ENCODE data around the gene RAB20. TPM values are rescaled to one million over a fixed set of nuclear protein-coding genes. Genes with fewer than 3 reads are reported as not detected.
"Not testable (repeated sequence)": the region's sequence is repeated elsewhere in the genome, so short reads cannot be mapped to it uniquely, and the experiment has no call there.

RAB20 gene, protein sequence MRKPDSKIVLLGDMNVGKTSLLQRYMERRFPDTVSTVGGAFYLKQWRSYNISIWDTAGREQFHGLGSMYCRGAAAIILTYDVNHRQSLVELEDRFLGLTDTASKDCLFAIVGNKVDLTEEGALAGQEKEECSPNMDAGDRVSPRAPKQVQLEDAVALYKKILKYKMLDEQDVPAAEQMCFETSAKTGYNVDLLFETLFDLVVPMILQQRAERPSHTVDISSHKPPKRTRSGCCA
- 10 to 100 TPM in 1 of 5 experiments, 1 to 10 TPM in 4; 2.0 to 13.6 (median 4.0) TPM for total RNA-seq
- polyA plus RNA-seq: 1 to 10 TPM; 1.3 to 6.7 TPM
- total RNA-seq: 1.2 reads per million

DNA sequence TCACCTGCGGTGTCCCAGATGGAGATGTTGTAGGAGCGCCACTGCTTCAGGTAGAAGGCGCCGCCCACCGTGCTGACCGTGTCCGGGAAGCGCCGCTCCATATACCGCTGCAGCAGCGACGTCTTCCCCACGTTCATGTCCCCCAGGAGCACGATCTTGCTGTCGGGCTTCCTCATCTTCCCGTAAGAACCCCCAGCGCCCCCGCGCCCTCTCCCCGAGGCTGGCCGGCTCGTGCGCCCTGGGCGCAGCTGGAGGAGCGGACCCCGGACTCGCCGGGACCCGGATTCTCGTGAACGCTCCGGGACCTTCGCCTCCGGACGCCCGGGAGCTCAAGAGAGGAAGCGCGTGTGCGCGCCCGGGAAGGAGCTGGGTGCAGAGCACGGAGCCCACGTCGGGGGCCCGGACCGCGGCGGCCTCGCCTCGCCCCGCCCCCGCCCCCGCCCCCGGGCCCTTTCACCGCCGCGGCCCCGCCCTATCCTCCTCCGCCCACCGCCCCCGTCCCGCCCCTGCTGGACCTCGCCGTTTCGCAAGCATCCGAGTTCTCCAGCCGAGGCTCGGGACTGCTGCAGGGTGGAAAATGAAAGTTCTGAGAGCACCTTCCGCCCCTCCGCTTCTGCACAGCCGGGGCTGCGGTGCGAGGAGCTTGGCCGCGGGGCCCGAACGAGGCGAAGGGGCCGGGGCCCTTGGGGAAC is at the start of gene RAB20:
Gene RAB20, minus strand, starts transcription at position 379 of the 692 bp plus-strand sequence. Its CDS starts 203 bp downstream, at position 176.
- ChIA-PET CTCF (no interaction called here), POLR2A (interaction anchor here (0.6 to 1.1 kb wide), 6 partner anchors 53 to 154 kb away, joined by 3 to 4 read pairs (median 3); partner anchors contain the start of genes CARS2 and NAXD)
- intact Hi-C loops (cut with micrococcal nuclease): loop anchor here (1.0 to 10.0 kb wide), 11 partner anchors 19 to 774 kb away; partner anchors contain the start of genes NAXD (in 2 of the 2), CARS2 (in 1 of the 2) and IRS2 (in 1 of the 2)
- Mint-ChIP-seq H3K4me1 (peaks cover 22 to 53% (median 41%) of the 10 kb centered on the region in 7 donors), H3K9me3 (peaks cover 0 to 4% (median 0%) of the 10 kb centered on the region in 11 donors), H3K36me3 (peaks cover 0 to 8% (median 6%) of the 10 kb centered on the region in 5 donors), H3K4me3 (peak within 1 kb of the TSS; percentile 85 to 99 (median 98)), H3K27ac (peak within 1 kb of the TSS; percentile 73 to 96 (median 88)), H3K27me3 (peaks cover 0 to 32% (median 4%) of the 10 kb centered on the region in 5 donors)
- no peaks in the 10 kb centered on the region for H3K27me3 ChIP-seq (ENCODE audit: control insufficient read depth in 2 of 2, insufficient read depth in 2 of 2, low read length in 2 of 2)
- peaks cover 0 to 2% (median 0%) of the 10 kb centered on the region in 3 experiments for H3K9me3 ChIP-seq (ENCODE audit: control insufficient read depth in 2 of 3, low read length in 3 of 3)
- peak; percentile 82 for ATAC-seq
- DNase-seq: peak; percentile 5 to 66 (median 37)
- peak within 1 kb of the TSS; percentile 66 for H3K27ac ChIP-seq (ENCODE audit: low read depth, low read length)
- H3K4me1 ChIP-seq (ENCODE audit: control insufficient read depth in 2 of 2, insufficient read depth in 2 of 2, low read length in 2 of 2): peaks cover 4 to 9% of the 10 kb centered on the region in 2 donors
- H3K4me3 ChIP-seq (ENCODE audit: low read length): peak within 1 kb of the TSS; percentile 79
- H3K36me3 ChIP-seq (ENCODE audit: control insufficient read depth in 2 of 3, insufficient read depth in 3 of 3, low read length in 3 of 3): no peaks in the 10 kb centered on the region

- CTCF ChIA-PET: no interaction called here
- Histone ChIP-seq H3K4me3 (ENCODE audit: low read length) (no peak overlapping the region), H3K9me3 (ENCODE audit: control insufficient read depth in 2 of 3, low read length in 3 of 3) (no peaks in the 10 kb centered on the region), H3K27ac (ENCODE audit: low read depth, low read length) (no peak overlapping the region), H3K4me1 (ENCODE audit: control insufficient read depth in 2 of 2, insufficient read depth in 2 of 2, low read length in 2 of 2) (peaks cover 0 to 4% of the 10 kb centered on the region in 2 donors), H3K36me3 (ENCODE audit: control insufficient read depth in 2 of 3, insufficient read depth in 3 of 3, low read length in 3 of 3) (peaks cover 0 to 3% (median 0%) of the 10 kb centered on the region in 3 experiments), H3K27me3 (ENCODE audit: control insufficient read depth in 2 of 2, insufficient read depth in 2 of 2, low read length in 2 of 2) (no peaks in the 10 kb centered on the region)
- no peak for DNase-seq
- POLR2A ChIA-PET: no interaction called here
- Mint-ChIP-seq H3K4me3 (peak overlapping the region in 1 of 10 donors; percentile 23), H3K27me3 (peaks cover 0 to 9% (median 0%) of the 10 kb centered on the region in 5 donors), H3K9me3 (peaks cover 0 to 11% (median 3%) of the 10 kb centered on the region in 11 donors), H3K36me3 (peaks cover 0 to 9% (median 3%) of the 10 kb centered on the region in 5 donors), H3K27ac (peak overlapping the region in 1 of 9 donors; percentile 44), H3K4me1 (peaks cover 0 to 13% (median 5%) of the 10 kb centered on the region in 7 donors)
- intact Hi-C loops (cut with micrococcal nuclease): loop anchor here (10.0 kb wide), 2 partner anchors 156 to 574 kb away; no protein-coding TSS in a partner anchor
- no peak for ATAC-seq
Measured at GRCh38 chr13:110610955-110611595, 49.6 kb upstream of the RAB20 start.

DNA sequence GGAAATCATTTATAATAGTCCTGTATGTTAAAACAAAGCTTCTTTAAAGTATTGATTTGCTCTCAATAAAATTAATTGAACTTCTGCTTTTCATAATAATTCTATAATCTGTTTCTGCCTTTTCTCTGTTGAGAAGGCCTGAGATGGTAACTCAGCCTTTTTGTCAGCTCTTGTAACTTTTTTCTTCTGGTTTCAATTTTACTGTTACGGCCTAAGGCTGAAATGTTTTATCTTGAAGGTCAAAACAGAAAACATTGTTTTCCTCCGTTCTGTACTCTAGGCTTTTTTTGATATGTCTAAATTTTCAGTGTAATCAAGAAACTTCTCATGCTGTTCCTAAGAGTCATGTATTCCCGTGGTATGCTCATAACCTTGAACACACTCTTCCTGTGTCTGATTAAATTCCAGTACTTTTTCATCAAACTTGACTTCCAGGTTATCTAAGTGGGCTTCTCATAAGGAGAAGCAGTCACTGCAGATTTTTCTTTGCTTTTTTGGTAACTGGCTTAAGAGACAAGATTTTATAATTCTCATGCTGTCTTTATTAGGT is 46.2 kb upstream of the RAB20 start:
- Mint-ChIP-seq H3K4me3 (no peak overlapping the region), H3K9me3 (peaks cover 0 to 5% (median 2%) of the 10 kb centered on the region in 11 donors), H3K4me1 (peaks cover 0 to 9% (median 0%) of the 10 kb centered on the region in 7 donors), H3K36me3 (peaks cover 0 to 5% (median 0%) of the 10 kb centered on the region in 5 donors), H3K27ac (no peak overlapping the region), H3K27me3 (peaks cover 0 to 15% (median 4%) of the 10 kb centered on the region in 5 donors)
- H3K36me3 ChIP-seq (ENCODE audit: control insufficient read depth in 2 of 3, insufficient read depth in 3 of 3, low read length in 3 of 3): no peaks in the 10 kb centered on the region
- no peak overlapping the region for H3K4me3 ChIP-seq (ENCODE audit: low read length)
- DNase-seq: no peak
- no peaks in the 10 kb centered on the region for H3K9me3 ChIP-seq (ENCODE audit: control insufficient read depth in 2 of 3, low read length in 3 of 3)
- H3K27me3 ChIP-seq (ENCODE audit: control insufficient read depth in 2 of 2, insufficient read depth in 2 of 2, low read length in 2 of 2): no peaks in the 10 kb centered on the region
- intact Hi-C loops (cut with micrococcal nuclease): no loop called here
- CTCF ChIA-PET: no interaction called here
- H3K4me1 ChIP-seq (ENCODE audit: control insufficient read depth in 2 of 2, insufficient read depth in 2 of 2, low read length in 2 of 2): no peaks in the 10 kb centered on the region
- no peak for ATAC-seq
- no peak overlapping the region for H3K27ac ChIP-seq (ENCODE audit: low read depth, low read length)
- POLR2A ChIA-PET: no interaction called here

DNA sequence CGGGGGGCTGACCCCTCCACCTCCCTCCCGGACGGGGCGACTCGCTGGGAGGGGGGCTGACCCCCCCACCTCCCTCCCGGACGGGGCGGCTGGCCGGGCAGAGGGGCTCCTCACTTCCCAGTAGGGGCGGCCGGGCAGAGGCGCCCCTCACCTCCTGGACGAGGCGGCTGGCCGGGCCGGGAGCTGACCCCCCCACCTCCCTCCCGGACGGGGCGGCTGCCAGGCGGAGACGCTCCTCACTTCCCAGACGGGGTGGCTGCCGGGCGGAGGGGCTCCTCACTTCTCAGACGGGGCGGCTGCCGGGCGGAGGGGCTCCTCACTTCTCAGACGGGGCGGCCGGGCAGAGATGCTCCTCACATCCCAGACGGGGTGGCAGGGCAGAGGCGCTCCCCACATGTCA is 44.8 kb upstream of the RAB20 start:
- H3K27ac ChIP-seq (ENCODE audit: low read depth, low read length); CTCF ChIA-PET; H3K4me3 ChIP-seq (ENCODE audit: low read length); H3K36me3 ChIP-seq (ENCODE audit: control insufficient read depth in 2 of 3, insufficient read depth in 3 of 3, low read length in 3 of 3); H3K36me3 Mint-ChIP-seq; H3K9me3 Mint-ChIP-seq; H3K27ac Mint-ChIP-seq; H3K4me1 Mint-ChIP-seq; H3K27me3 ChIP-seq (ENCODE audit: control insufficient read depth in 2 of 2, insufficient read depth in 2 of 2, low read length in 2 of 2); DNase-seq; H3K4me3 Mint-ChIP-seq; POLR2A ChIA-PET; intact Hi-C loops (cut with micrococcal nuclease); ATAC-seq; H3K4me1 ChIP-seq (ENCODE audit: control insufficient read depth in 2 of 2, insufficient read depth in 2 of 2, low read length in 2 of 2); H3K9me3 ChIP-seq (ENCODE audit: control insufficient read depth in 2 of 3, low read length in 3 of 3): not testable (repeated sequence)
- H3K27me3 Mint-ChIP-seq: peaks cover 0 to 17% (median 4%) of the 10 kb centered on the region in 5 donors

GRCh38 chr13:110605132-110605531 is 43.6 kb upstream of the RAB20 start:
- intact Hi-C loops (cut with micrococcal nuclease): no loop called here
- POLR2A ChIA-PET: interaction anchor here (0.6 kb wide), 1 partner anchor 37 kb away, joined by 4 read pairs; no protein-coding TSS in a partner anchor

GRCh38 chr13:110600980-110601379 is 39.5 kb upstream of the RAB20 start:
- Histone ChIP-seq H3K4me3 (ENCODE audit: low read length) (no peak overlapping the region), H3K4me1 (ENCODE audit: control insufficient read depth in 2 of 2, insufficient read depth in 2 of 2, low read length in 2 of 2) (no peaks in the 10 kb centered on the region), H3K9me3 (ENCODE audit: control insufficient read depth in 2 of 3, low read length in 3 of 3) (no peaks in the 10 kb centered on the region), H3K27me3 (ENCODE audit: control insufficient read depth in 2 of 2, insufficient read depth in 2 of 2, low read length in 2 of 2) (no peaks in the 10 kb centered on the region), H3K27ac (ENCODE audit: low read depth, low read length) (no peak overlapping the region), H3K36me3 (ENCODE audit: control insufficient read depth in 2 of 3, insufficient read depth in 3 of 3, low read length in 3 of 3) (no peaks in the 10 kb centered on the region)
- H3K27me3 Mint-ChIP-seq: peaks cover 0 to 16% (median 4%) of the 10 kb centered on the region in 5 donors
- intact Hi-C loops (cut with micrococcal nuclease): no loop called here
- H3K4me1 Mint-ChIP-seq: no peaks in the 10 kb centered on the region
- DNase-seq (no peak), ATAC-seq (no peak)
- CTCF ChIA-PET: no interaction called here
- no peaks in the 10 kb centered on the region for H3K36me3 Mint-ChIP-seq
- H3K9me3 Mint-ChIP-seq: peaks cover 0 to 4% (median 0%) of the 10 kb centered on the region in 11 donors
- H3K4me3 Mint-ChIP-seq: no peak overlapping the region
- POLR2A ChIA-PET: no interaction called here
- no peak overlapping the region for H3K27ac Mint-ChIP-seq

More at GRCh38 chr13:110605132-110605531, 43.6 kb upstream of the RAB20 start:
- no peak overlapping the region for H3K4me3 Mint-ChIP-seq
- H3K27ac Mint-ChIP-seq: no peak overlapping the region
- no peak for ATAC-seq
- Histone ChIP-seq H3K4me1 (ENCODE audit: control insufficient read depth in 2 of 2, insufficient read depth in 2 of 2, low read length in 2 of 2) (no peaks in the 10 kb centered on the region), H3K27me3 (ENCODE audit: control insufficient read depth in 2 of 2, insufficient read depth in 2 of 2, low read length in 2 of 2) (no peaks in the 10 kb centered on the region), H3K36me3 (ENCODE audit: control insufficient read depth in 2 of 3, insufficient read depth in 3 of 3, low read length in 3 of 3) (no peaks in the 10 kb centered on the region), H3K9me3 (ENCODE audit: control insufficient read depth in 2 of 3, low read length in 3 of 3) (no peaks in the 10 kb centered on the region), H3K4me3 (ENCODE audit: low read length) (no peak overlapping the region), H3K27ac (ENCODE audit: low read depth, low read length) (no peak overlapping the region)
- H3K36me3 Mint-ChIP-seq: peaks cover 0 to 5% (median 0%) of the 10 kb centered on the region in 5 donors
- DNase-seq: no peak
- CTCF ChIA-PET: no interaction called here
- H3K4me1 Mint-ChIP-seq: peaks cover 0 to 3% (median 0%) of the 10 kb centered on the region in 7 donors
- H3K9me3 Mint-ChIP-seq: peaks cover 0 to 5% (median 2%) of the 10 kb centered on the region in 11 donors
- peaks cover 0 to 17% (median 4%) of the 10 kb centered on the region in 5 donors for H3K27me3 Mint-ChIP-seq

All from naive thymus-derived CD4-positive, alpha-beta T cell (primary cell).